Activated CD8-positive, alpha-beta memory T cell treated with anti-CD3 and anti-CD28 coated beads, Interleukin-2, amount 50 U/mL, for 4 hours (primary cell): ENCODE data around the gene CCNQ.

Experiments
- DNase-seq: peaks from one replicate; pipeline ENCODE4 v3.0.0-alpha.2; 2020

CCNQ gene

DNA sequence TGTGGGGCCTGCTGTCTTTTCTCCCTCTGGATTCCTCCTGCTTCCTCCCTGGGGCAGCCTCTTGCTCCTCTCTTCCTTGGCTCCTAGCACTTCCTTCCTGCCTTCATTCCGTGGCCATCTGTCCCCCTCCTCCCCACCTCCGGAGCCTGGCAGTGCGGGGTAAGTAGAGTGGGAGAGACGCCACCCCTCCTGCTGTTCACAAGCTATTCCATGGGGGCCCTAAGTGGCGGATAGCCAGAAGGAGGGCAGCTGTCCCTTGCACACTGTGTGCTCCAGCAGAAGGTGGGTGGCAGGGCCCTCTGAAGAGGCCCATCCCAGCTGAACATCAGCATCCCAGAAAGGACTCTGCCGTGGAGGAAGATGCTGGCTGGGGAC is 27.4 kb downstream of the CCNQ start:
- DNase-seq = no peak

DNA sequence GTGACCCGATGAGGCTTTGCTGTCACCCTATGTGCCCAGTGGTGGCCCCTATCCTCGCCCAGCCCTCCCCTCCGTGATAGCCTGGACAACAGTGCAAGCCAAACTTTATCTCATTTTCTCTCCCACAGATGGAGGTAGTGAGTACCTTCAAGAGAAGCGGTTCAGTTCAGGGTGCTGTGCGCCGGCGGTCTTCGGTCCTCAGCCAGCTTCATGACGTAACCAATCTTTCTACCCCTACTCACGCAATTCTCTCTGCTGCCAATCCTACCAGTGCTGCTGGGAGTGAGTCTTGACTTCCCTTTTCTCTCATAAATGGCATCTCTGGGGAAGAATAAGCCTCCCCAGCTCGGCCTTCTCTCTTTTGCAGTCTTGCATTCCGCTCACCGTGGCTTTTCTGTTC is 29.5 kb downstream of the CCNQ start:
- DNase-seq = no peak

DNA sequence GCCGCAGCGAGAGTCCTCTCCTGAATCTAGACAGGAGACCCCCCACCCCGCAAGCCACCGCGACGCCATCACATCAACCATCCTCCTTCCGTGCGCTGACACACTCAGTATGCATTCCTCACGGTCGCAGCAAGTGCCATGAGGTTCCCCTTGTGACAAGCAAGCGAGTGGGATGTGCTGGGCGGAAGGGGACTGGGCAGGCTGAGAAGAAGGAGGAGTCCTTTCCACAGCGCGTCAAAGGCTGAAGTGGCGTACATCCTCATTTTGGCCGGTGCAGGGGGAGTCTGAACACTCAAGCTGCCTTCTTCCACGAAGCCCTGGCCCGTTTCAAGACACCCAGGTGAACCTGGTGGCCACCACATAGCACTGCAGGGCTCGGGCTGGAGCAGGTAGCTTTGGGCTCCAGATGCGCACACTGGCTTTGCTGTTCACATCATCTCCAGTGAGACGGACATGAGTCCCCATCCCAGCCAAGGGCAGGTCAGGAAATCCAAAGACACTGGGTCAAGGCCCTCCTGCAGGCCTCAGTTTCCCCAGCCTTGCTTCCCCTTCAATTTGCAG is 30.4 kb downstream of the CCNQ start:
- no peak for DNase-seq

DNA sequence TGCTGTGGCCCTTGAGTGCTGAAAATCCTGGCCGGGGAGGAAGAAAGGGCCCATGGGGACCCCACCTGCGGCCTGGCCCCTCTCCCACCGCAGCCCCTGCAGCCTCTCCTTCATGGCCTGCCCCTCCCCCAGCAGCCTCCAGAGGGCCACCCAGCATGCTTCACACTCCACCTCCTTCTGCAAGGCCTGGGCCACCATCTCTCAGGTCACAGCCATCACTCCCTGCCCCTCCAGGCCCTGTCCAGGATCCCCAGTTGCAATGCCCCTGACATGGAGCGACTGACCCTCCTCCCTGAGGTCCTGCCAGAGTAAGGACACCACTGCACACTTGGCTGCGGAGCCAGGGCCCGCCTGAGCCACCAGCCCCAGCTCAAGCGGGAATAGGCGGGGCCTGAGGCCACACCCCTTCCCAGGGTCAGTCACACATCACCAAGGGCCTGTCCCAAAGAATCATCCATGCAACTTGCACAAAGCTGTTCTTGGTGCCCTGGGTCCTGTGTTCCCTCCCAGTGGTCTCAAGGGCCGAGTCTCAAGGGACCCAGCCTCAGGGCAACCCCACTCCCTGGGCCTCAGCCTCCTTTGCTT is 32.9 kb downstream of the CCNQ start:
- no peak for DNase-seq

DNA sequence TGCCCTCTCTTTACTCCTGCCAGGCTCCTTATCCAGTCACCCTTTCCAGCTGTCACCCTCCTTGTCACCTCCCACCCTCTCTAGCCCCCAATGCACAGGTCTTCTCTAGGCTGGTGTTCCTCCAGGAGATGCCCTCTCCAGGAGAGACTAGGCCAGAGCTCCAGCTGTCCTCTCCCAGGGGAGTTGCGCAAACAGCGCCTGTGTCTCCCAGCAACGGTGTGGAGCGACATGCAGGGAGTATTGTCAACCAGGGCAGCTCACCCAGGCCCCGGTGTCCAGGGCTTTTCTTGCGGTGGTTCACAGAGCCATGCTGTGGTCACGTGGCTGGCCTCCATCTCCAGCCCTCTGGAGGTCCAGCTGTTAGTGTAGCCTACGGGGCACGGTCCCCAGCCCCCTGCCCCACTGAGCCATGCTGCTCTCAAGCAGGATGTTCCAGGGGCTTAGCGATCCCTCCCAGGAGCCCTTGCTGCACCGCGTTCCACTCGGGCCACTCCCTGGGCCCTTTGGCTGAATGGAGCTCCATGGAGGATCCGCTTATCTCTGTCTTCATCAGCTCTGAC is 34.8 kb downstream of the CCNQ start:
- DNase-seq = no peak

DNA sequence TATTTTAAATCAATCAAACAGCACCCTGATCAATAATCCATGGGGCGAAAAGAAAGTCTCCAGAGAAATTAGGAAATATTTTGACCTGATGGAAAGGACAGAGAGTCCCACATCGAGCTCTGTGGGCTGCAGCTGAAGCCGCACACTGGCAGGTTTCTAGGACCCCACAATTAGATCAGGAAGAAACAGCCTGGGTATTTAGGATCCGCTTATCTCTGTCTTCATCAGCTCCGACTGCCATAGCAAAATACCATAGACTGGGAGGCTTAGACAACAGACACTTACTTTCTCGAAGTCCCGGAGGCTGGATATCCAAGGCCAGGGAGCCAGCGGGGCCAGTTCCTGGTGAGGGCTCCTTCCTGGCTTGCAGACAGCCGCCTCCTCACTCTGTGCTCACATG is 36.4 kb downstream of the CCNQ start:
- DNase-seq = no peak

DNA sequence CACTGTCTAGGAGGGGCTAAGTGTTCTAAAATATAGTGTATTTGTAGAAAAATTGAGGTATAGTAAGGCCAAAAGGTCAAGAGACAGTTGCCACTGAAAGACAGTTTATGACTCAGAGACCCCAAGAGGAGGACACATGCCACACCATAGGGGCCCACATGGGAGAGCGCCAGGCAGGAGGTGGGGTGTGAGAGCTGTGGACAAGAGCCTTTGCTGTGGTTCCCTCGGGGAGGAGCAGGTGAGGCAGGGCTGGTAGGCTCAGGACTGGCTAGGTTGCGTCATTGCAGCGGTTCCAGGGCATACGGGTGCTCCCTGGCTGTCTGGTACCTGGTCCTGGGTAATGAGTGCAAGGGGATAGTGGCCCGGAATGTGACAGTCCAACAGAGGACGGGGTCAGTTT is 37.6 kb downstream of the CCNQ start:
- no peak for DNase-seq

DNA sequence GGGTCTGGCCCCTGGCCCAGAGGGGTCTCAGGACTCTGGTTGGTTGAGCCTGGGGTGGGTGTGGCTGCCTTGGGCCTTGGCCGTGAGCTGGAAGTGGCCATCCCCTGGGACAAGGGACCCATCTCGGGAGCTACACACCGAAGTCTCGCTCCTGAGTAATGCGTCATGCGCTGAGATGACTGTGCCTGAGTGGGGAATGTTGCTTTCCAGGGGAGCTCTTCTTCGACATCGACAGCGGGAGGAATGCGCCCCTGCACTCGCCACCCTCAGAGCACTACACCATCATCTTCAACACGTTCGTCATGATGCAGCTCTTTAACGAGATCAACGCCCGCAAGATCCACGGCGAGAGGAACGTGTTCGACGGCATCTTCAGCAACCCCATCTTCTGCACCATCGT is 38.5 kb downstream of the CCNQ start:
- DNase-seq = no peak

DNA sequence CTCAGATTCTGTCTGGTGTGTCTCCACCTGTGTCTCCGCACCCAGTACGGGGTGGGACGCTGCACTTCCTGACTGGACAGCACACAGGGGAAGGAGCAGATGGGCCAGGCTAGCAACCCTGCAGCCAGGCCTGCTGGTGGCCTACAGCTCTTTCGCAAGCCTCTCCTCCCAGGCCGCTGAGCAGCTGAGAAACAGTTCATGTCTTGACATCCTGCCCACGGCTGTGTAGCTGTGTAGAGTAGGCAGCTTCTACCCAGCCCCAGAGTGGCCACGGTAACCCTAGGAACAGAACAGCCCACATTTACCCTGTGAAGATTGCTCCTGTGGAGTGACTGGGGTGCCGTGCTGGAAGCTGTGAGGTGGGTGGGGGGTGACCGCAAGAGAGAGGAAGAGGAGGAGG is 38.9 kb downstream of the CCNQ start:
- DNase-seq = no peak

DNA sequence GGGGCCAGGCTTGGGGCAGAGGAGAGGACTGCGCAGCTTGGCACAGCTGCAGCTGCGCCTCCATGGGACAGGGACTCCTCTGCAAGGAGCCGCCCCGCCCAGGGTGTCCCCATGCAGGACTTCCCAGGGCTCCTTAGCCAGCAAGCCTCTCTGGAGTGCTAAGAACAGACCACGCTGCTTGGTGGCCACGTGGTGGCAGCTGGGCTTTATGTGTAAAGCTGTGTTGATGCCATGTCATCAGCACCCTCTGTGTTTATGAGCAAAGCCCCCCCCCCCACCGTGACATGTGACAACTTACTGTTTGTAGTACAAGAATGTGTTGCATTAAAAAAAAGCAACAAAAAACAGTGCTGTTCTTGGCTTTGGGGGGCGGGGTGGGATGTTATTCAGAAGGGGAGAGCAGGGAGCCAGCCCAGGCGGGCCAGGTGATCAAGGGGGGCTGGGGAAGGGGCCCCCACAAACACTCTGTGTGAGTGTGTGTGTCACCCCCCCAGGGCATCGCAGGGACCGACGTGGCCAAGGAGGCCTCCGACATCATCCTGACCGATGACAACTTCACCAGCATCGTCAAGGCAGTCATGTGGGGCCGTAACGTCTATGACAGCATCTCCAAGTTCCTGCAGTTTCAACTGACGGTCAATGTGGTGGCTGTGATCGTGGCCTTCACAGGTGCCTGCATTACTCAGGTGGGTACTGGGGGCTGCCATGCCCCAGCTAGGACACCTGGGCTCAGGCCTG is 41.2 kb downstream of the CCNQ start:
- DNase-seq = no peak

DNA sequence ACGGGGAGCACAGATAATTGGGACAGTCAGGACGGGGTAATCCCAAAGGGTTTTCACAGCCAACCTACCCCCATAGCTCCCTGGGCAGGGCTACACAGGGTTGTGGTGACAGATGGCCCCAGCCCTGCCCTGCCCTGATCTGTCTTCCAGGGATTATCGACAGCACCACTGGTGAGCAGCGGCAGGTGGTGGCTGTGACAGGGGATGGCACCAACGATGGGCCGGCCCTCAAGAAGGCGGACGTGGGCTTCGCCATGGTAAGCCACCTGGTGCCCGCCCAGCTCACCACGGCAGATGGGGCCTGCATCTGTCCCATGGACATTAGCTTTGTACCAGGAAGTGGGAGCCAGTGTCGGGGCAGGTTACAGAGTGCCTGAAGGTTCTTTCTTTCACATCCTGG is 42.2 kb downstream of the CCNQ start:
- no peak for DNase-seq

DNA sequence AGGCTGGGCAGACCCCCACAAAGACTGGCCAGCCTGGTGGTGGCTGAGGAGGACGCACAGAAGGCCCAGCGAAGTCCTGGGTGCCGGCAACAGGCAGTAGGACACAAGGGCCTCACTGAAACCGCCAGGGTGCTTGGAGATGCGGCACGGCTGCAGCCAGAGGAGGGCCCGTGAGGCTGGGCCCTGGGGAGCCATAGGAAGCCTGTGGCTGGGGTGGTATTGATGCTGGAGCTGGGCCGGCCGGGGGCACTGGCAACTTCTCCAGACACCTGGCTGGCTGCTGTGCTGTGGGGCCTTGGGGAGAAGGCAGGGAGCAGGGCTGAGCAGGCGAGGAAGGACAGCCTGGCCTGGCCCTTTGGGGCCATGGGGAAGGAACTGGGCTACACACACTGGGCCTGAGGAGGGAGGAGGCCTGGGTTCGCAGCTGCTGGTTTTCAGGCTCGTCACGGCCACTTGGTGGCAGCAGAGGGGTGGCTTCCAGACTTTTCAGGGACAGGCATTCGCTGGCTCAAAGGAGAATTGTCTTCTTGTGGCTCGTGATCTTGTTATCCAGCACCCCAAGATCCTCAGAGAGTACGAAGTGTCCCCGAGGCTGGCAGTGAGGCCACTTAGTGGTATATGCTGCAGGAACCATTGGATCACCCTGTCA is 44.3 kb downstream of the CCNQ start:
- DNase-seq = peak; percentile 63

DNA sequence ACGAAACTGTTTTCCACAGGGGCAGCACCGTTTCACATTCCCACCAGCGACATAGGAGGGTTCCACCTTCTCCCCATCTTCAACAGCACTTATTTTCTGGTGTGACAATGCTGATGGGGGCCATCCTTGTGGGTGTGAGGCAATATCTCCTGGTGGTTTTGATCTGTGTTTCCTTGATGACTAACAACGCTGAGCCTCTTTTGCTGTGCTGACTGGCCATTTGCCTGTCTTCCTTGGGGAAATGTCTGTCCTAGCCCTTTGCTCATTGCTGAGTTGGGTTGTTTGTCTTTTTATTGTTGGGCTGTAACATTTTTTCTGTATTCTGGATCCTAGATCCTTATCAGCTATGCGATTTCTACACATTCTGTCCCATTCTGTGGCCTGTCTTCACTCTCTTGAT is 47.8 kb downstream of the CCNQ start:
- DNase-seq = no peak

DNA sequence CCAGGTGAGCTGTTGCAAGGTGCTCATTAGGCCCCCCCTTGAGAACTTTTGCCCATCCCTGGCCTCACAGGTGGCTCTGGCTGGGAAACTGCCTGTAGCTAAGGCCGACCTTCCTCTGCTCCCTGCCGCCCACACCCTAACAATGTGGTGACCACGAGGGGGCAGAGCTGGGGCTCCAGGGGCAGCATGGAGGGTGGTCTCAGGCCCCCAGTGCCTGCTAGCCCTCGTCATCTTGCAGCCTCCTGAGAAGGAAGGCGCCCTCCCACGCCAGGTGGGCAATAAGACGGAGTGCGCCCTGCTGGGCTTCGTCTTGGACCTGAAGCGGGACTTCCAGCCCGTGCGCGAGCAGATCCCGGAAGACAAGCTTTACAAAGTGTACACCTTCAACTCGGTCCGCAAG is 49.1 kb downstream of the CCNQ start:
- no peak for DNase-seq

DNA sequence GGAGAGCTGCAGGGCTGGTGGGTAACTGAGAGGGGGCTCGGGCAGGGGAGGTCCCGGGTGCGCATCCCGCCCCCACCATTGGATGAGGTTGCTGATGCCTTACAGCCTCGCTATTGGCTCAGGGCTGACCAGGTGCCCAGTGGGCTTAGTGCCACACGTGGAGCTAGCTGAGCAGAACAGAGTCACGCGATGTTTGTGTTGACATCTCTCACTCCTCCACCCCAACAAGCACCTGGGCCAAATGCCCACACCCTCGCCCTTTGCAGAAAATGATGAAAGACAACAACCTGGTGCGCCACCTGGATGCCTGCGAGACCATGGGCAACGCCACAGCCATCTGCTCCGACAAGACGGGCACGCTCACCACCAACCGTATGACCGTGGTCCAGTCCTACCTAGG is 49.7 kb downstream of the CCNQ start:
- DNase-seq = no peak

DNA sequence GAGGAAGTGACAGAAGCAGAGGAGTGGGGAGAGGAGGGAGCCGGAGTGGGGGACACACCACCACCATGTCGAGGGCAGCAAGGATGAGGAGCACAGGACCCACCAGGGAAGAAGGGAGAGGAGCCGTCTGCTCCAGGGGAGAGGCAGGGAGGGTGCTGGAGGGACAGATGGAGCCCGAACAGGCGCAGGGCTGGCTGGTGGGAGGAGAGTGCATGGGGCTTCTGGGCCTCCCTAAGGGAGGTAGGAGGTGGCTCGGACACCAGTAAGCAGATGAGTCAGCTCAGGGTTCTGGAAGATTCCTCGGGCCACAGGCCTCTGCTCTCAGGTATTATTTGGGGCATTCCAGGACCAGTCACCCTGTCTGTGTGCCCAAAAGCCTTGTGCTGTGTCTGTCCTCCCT is 51.7 kb downstream of the CCNQ start:
- no peak for DNase-seq

DNA sequence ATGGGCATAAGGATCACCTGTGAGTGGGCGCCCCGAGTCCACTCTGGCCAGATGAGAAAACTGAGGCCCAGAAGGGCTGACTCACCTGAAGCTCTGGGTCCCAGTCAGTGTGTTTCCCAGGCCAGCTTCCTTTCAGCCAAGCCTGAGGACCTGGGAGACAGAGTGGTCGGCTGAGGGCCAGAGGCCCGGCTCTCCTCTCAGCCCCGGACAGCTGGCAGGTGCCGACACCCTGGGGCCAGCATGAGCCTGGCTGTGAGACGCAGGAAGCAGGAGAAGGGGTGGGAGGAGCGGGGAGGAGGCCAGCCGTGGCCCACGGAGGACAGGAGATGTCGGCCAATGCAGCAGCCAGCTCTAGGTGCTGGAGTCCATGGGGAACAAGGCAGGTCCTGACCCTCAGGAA is 52.6 kb downstream of the CCNQ start:
- no peak for DNase-seq

DNA sequence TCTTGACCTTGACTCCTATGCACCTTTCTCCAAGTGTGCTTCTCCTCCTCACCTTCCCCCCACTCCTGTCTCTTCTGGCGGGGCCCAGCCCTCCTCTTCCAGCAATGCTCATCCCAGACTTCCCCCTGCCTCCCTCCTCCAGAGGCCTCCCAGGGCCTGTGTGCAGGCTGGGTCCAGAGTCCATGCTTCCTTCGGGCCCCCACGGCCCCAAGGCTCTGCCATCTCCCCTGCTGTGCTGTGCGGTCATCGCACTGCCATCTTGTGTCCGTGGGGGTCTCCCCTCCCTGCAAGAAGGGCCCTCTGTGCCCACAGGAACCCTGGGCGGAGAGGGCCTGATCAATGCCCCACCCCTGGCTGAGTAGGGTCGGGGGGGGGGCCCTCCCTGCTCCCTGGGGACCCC is 54.2 kb downstream of the CCNQ start:
- DNase-seq = no peak

DNA sequence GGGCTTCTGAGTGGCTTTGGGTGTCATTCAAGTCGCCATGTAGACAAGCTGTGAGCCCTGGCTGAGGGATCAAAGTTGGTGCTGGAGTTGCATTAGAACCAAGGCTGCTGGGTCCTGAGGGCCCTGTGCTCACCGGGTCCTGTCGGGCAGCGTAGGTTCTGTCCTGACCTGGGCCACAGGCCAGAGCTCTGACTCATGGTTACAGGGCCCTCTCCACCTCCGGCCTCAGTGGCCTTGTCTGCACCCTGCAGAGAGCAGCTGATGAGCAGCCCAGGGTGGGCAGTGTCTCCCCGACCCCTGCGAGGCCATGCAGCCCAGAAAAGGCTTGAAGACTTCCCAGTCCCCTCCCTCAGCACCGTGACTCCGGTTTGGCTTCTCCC is 59.0 kb downstream of the CCNQ start:
- no peak for DNase-seq

DNA sequence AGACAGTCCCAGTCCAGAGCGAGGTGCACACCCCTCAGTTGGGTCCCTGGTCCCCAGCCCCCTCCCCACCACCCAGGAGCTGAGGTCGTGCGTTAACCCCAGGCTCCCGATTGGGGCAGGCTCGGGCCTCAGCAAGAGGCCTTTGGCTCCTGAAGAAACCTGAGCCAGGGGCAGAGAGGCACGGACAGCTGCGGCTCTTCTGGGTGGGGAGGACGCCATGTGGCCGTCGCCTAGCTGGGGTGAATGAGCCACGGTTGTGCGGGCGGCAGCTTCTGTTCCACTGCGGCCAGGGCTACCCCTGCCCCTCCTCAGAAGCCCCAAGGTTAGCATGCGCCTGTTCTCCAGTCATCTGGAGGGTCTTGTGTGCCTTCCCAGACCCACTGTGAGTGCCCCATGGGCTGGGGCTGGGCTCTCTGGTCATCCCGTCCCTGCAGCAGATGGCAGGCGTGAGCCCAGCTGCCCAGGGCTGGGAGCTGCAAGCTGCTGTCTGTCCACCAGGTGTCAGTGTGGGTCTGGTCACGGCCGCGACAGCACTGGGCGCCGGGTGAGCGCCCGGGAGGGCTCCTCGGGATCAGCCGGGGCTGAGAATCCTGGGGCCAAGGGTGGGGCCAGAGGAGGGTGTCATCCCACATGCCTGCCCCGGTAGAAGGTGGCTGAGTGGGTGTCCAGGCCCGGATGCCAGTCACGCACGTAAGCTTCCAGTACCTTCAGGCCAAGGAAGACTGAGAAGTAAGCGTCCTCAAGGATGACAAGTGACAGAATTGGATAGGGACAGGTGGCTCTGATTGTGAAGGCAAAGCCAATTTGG is 59.6 kb downstream of the CCNQ start:
- peak; percentile 64 for DNase-seq

DNA sequence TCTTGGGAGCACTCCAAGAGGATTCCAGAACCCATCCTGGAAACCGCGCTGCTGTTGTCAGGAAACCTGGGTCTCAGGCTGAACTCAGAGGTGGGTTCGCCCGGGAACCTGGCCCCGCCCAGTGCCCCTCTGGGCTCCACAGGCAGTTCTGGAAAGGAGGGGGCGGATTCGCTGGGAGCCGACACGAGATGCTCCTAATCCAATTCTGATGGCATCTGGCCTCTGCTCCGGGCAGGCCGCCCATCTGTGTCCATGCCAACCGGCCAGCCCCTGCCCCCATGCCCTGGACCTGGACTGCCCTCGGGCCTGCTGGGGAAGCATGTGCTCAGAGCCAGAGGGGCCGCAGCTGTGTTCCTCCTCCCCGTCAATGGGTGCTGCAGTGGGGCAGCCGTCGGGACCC is 60.5 kb downstream of the CCNQ start:
- no peak for DNase-seq
